HG03135 (cell line): ENCODE measurements around the gene PPP1R27.

Experiments
- ATAC-seq: cut with Tn5 transposase; IDR thresholded peaks from one replicate; pipeline ENCODE4 v1.9.1; 2021; ENCODE audit warnings: mild to moderate bottlenecking, moderate library complexity; ENCODE audit not compliant: unreplicated experiment

Gene PPP1R27

DNA sequence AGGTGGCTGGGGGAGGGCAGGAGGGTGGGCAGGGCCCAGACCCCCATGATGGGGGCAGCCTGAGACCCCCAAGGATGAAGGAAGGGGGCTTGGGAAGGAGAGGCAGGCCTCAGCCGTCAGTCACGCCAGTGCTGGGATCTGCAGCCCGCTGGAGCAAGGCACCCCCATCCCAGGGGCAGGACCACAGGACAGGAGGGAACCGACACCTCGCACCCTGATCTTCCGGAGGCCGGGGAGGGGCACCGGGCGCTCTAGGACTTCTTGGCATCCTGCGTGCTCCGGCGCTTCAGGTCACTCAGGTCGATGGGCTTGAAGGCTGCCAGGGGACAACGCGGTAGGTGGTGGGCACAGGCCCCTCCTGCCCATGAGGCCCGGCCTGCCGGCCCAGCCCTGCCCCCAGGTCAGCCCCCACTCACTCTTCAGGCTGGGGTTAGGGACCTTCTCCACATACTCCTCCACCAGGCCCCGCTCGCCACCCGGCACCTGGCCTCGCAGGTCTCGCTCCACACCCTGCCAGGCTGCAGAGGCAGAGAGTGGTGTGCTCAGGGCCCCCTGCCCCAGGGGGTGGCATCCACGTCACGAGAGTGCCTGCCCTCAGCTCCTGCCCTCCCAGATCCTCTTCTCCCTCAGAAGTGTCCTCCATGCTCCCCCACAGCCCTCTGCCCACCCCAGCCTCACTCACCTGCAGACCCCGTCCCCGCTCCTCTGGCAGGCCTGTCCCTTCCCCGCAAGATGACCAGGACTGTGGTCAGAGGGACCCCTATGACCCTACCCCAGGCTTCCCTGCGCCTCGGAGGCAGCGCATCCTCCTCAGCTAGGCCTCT lies 11.6 kb downstream of the PPP1R27 start:
- ATAC-seq, result no peak

- no peak for ATAC-seq
These were observed 12.6 kb downstream of the PPP1R27 start for GRCh38 chr17:81822312-81822637.

GRCh38 chr17:81821603-81822311 lies 13.1 kb downstream of the PPP1R27 start:
- no peak for ATAC-seq

- no peak for ATAC-seq
These were observed 13.7 kb downstream of the PPP1R27 start for GRCh38 chr17:81821147-81821546.

DNA sequence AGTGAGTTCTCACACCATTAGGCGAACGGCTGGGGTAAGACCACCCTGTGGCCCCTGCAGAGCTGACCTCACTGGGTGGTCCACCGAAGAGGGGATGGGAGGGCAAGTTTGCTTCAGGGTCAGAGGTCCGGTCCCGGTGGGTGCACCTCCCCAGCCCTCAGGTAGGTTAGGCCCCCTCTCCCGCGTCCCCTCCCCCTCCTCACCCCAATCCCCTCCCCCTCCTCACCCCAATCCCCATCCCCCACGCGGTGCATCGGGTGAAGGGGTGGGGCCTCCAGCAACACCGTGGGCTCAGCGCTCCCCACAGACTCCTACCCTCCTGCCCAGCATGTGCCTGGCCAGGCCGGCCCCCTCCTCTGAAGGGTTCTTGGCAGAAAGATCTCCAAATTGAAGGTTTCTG lies 15.1 kb downstream of the PPP1R27 start:
- no peak for ATAC-seq

GRCh38 chr17:81817758-81818147 lies 17.1 kb downstream of the PPP1R27 start:
- no peak for ATAC-seq

DNA sequence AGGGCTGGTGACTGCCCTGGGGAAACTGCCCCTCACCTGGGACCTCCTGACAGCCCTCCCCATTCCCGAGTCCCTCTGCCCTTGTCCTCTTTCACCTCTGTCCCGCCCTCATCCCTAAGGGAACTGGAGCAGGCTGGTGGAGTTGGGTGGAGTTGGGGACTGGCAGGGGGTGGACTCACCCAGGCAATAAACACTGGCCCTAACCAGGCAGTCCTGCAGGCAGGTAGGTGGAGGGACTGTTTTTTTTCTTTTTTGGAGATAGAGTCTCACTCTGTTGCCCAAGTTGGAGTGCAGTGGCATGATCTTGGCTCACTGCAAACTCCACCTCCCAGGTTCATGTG lies 19.2 kb downstream of the PPP1R27 start:
- no peak for ATAC-seq

DNA sequence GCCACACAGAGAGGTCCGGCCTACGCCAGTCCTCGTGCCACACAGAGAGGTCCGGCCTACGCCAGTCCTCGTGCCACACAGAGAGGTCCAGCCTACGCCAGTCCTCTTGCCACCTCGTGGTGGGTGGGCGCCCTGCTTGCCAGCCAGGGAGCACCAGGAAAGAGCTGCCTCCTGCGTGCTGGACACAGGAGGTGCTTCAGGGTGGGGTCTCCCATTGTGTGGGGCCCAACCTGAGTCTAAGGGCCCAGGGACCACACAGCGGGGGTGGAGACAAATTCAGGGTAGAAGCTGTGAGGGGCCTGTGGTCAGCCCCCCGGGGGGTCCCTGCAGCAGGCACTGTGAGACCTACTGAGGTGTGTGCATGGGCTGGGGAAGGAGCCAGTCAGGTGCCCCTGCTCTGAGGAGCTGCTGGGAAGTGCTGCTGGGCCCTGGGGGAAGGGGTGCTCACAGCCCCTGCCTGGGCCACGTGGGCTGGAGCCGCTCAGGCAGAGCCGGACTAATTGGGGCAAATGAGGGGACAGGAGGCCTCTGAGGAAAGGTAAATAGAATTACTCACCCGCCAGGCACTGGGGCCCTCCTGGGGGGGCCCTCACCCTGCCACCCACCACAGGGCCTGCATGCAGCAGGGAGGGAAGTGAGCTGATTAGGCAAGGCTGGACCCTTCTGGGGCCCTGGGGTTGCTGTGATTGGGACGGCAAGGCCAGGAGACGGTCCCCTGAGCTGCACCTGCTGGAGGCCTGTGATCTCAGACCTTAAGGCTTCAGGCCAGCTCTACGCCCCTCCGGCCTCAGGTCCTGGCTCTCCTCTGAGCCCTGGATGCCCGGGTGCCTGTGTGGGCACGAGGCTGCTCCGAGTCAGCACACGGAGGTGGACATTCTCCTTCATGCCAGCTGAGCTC lies 19.9 kb downstream of the PPP1R27 start:
- ATAC-seq, result no peak

- ATAC-seq, result no peak
These were observed 20.8 kb downstream of the PPP1R27 start for GRCh38 chr17:81813861-81814683.

GRCh38 chr17:81813371-81813684 lies 21.5 kb downstream of the PPP1R27 start:
- ATAC-seq, result no peak

DNA sequence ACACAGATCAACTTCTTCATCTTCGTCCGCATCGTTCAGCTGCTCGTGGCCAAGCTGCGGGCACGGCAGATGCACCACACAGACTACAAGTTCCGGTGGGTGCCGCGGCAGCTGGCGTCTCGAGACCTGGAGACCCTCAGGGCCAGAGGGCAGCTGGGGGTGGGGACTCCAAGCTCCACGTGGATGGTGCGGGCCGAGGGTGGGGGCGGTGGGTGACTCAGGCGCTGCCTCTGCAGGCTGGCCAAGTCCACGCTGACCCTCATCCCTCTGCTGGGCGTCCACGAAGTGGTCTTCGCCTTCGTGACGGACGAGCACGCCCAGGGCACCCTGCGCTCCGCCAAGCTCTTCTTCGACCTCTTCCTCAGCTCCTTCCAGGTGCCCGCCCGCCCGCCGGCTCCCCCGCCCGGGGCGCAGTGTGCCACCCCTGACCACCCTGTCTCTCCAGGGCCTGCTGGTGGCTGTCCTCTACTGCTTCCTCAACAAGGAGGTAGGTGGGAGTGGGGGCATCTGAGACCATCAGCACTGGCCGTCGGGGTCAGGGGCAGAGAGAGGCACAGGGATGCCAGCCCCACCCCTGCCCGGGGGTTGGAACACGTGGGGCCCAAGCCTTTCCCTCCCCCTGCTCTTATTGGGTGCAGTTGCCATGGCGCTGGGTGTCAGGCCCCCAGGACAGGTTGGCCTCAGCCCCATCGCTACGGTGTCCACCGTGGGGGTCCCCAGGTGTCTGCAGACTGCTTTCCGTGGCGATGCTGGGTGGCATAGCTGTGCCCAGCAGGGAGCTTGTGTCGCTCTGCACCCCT lies 22.1 kb downstream of the PPP1R27 start:
- no peak for ATAC-seq

DNA sequence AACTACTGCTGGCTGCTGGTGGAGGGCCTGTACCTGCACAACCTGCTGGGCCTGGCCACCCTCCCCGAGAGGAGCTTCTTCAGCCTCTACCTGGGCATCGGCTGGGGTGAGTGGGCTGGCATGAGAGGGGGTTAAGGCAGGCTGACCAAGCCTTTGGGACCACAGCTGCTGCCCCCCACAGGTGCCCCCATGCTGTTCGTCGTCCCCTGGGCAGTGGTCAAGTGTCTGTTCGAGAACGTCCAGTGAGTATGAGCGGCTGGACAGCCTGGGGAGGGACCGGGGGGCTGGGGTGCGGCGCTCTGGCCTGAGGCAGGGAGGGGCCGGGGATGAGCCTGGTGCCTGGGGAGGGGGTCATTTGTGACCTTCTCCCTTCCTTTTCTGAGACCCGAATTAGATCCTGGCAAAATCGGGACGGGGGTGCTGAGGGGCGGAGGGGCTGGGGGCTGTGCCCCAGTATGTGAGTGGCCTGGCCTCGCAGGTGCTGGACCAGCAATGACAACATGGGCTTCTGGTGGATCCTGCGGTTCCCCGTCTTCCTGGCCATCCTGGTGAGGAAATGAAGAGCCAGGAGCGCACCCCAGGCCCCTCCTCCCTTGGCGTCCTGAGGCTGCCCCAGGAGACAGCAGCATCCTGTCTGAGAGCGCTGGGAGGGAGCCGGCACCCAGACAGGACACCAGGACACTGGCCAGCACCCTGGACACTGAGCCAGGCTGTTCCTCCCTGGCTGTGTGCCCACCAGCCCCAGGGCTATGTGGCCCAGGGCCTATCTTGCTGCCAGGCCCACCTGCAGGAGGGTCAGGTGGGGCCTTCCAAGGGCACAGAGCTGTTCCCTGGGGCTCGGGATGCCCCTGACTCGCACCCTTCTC lies 22.9 kb downstream of the PPP1R27 start:
- ATAC-seq, result no peak

- no peak for ATAC-seq
These were observed 23.8 kb downstream of the PPP1R27 start for GRCh38 chr17:81810892-81811704.

GRCh38 chr17:81810476-81810875 lies 24.4 kb downstream of the PPP1R27 start:
- ATAC-seq, result no peak

GRCh38 chr17:81809556-81809998 lies 25.3 kb downstream of the PPP1R27 start:
- ATAC-seq, result no peak

DNA sequence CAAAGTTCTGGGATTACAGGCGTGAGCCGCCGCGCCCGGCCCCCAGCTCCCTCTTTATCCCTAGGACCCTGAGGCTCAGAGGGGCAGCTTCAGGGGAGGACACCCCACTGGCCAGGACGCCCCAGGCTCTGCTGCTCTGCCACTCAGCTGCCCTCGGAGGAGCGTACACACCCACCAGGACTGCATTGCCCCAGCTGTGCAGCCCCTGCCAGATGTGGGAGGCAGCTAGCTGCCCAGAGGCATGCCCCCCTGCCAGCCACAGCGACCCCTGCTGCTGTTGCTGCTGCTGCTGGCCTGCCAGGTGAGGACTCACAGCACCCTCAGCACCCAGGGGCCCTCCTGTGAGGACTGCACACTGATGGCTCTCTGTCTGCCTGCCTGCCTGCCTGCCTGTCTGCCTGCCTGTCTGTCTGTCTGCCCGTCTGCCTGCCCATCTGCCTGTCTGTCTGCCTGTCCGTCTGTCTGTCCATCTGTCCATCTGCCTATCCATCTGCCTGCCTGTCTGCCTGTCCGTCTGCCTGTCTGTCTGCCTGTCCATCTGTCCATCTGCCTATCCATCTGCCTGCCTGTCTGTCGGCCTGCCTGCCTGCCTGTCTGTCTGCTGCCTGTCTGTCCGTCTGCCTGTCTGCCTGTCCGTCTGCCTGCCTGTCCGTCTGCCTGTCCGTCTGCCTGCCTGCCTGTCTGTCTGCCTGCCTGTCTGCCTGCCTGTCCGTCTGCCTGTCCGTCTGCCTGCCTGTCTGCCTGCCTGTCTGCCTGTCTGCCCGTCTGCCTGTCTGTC lies 25.9 kb downstream of the PPP1R27 start:
- ATAC-seq, result no peak

DNA sequence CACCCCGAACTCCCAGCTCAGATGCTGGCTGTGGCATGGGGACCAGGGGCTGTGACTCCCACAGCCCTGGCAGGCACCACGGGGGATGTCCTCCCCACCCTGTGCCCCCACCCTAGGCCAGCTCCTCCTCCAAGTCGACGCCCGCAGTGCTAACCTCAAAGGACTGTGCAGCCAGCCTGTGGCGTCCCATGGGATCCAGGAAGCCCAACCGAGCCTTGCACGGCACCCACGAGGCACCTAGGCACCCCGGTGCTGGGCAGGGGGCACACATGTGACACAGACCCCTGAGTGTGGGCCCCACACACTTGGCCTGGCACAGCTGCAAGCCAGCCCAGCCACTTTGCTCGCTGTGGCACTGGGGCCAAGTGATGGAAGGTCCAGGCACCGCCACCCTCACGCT lies 27.0 kb downstream of the PPP1R27 start:
- ATAC-seq, result no peak
